Loucy (cell line): Measurements from ENCODE around the gene PDGFRA.

Experiments used
- EZH2phosphoT487 ChIP-seq: fragments of 200-600 bp; IDR thresholded peaks from 2 replicates; pipeline ENCODE4 v1.6.1; 2018; ENCODE audit warnings: antibody characterized with exemption, mild to moderate bottlenecking, moderate library complexity, borderline replicate concordance
- TF ChIP-seq, protein P1 (sequence below): fragments of 200-600 bp; sonication (generic); conservative IDR thresholded peaks from 2 replicates; pipeline ENCODE4 v1.5.1; 2014; ENCODE audit warnings: mild to moderate bottlenecking, antibody characterized with exemption, low read length

DNA sequence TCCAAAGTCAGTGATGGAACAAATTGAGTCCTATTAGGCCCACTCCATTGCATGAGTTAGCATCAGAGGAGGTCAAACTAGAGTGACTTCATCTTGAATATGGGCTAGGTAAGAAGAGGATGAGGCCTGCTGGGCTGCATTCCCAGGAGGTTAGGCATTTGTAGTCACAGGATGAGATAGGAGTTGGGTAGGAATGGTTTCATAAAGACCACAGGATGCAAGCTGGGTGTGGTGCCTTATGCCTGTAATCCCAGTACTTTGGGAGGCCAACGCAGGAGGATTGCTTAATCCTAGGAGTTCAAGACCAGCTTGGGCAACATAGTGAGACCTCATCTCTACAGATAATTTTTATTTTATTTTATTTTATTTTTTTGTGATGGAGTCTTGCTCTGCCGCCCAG, 26.8 kb downstream of the PDGFRA start:
- no peak for TF ChIP-seq EZH2phosphoT487
- TF ChIP-seq, protein P1, sequence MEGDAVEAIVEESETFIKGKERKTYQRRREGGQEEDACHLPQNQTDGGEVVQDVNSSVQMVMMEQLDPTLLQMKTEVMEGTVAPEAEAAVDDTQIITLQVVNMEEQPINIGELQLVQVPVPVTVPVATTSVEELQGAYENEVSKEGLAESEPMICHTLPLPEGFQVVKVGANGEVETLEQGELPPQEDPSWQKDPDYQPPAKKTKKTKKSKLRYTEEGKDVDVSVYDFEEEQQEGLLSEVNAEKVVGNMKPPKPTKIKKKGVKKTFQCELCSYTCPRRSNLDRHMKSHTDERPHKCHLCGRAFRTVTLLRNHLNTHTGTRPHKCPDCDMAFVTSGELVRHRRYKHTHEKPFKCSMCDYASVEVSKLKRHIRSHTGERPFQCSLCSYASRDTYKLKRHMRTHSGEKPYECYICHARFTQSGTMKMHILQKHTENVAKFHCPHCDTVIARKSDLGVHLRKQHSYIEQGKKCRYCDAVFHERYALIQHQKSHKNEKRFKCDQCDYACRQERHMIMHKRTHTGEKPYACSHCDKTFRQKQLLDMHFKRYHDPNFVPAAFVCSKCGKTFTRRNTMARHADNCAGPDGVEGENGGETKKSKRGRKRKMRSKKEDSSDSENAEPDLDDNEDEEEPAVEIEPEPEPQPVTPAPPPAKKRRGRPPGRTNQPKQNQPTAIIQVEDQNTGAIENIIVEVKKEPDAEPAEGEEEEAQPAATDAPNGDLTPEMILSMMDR: no peak
